ENCODE results near the gene SUMO3. TPM values are rescaled to one million over a fixed set of nuclear protein-coding genes. Genes with fewer than 3 reads are reported as not detected.

SUMO3 gene
- polyA plus RNA-seq, 1 donor, result 113 TPM

- no peak for DNase-seq
Observed at GRCh38 chr21:44761747-44762208, 56.1 kb downstream of the SUMO3 start.

GRCh38 chr21:44761011-44761729, 56.7 kb downstream of the SUMO3 start:
- no peak for DNase-seq

GRCh38 chr21:44760376-44760775, 57.5 kb downstream of the SUMO3 start:
- DNase-seq, result no peak

- DNase-seq, result no peak
Observed at GRCh38 chr21:44759628-44760285, 58.1 kb downstream of the SUMO3 start.

GRCh38 chr21:44758781-44759627, 58.9 kb downstream of the SUMO3 start:
- DNase-seq, result no peak

GRCh38 chr21:44758141-44758561, 59.7 kb downstream of the SUMO3 start:
- no peak for DNase-seq

- DNase-seq, result no peak
Observed at GRCh38 chr21:44757731-44758130, 60.1 kb downstream of the SUMO3 start.

GRCh38 chr21:44756423-44757185, 61.3 kb downstream of the SUMO3 start:
- no peak for DNase-seq

Other genes starting within 250 kb of the SUMO3 start
- gene KRTAP10-4, start 244.3 kb downstream of the SUMO3 start, polyA plus RNA-seq (ENCODE audit: insufficient read length), result not detected
- gene KRTAP10-5, start 237.5 kb downstream of the SUMO3 start, polyA plus RNA-seq (ENCODE audit: insufficient read length), result not detected
- gene KRTAP10-6, start 225.6 kb downstream of the SUMO3 start, polyA plus RNA-seq (ENCODE audit: insufficient read length), result not detected
- not detected for gene KRTAP10-7, start 217.5 kb downstream of the SUMO3 start, polyA plus RNA-seq (ENCODE audit: insufficient read length)
- gene KRTAP10-8, start 206.0 kb downstream of the SUMO3 start, polyA plus RNA-seq (ENCODE audit: insufficient read length), result not detected
- gene KRTAP10-9, start 191.0 kb downstream of the SUMO3 start, polyA plus RNA-seq (ENCODE audit: insufficient read length), result not detected
- gene KRTAP10-10, start 180.7 kb downstream of the SUMO3 start, polyA plus RNA-seq (ENCODE audit: insufficient read length), result not detected
- not detected for gene KRTAP10-11, start 171.6 kb downstream of the SUMO3 start, polyA plus RNA-seq (ENCODE audit: insufficient read length)
- not detected for gene KRTAP12-4, start 163.4 kb downstream of the SUMO3 start, polyA plus RNA-seq (ENCODE audit: insufficient read length)
- gene KRTAP12-3, start 160.1 kb downstream of the SUMO3 start, polyA plus RNA-seq (ENCODE audit: insufficient read length), result not detected
- not detected for gene KRTAP12-2, start 151.1 kb downstream of the SUMO3 start, polyA plus RNA-seq (ENCODE audit: insufficient read length)
- gene KRTAP12-1, start 135.9 kb downstream of the SUMO3 start, polyA plus RNA-seq (ENCODE audit: insufficient read length), result not detected
- not detected for gene KRTAP10-12, start 120.9 kb downstream of the SUMO3 start, polyA plus RNA-seq (ENCODE audit: insufficient read length)
- gene TSPEAR, start 106.5 kb downstream of the SUMO3 start, polyA plus RNA-seq (ENCODE audit: insufficient read length), result 0.96 TPM
- gene UBE2G2, start 16.2 kb downstream of the SUMO3 start, polyA plus RNA-seq (ENCODE audit: insufficient read length), result 140 TPM
- gene PTTG1IP, start 55.6 kb upstream of the SUMO3 start, polyA plus RNA-seq (ENCODE audit: insufficient read length), result 298 TPM
- gene ITGB2, start 102.8 kb upstream of the SUMO3 start, polyA plus RNA-seq (ENCODE audit: insufficient read length), result 11.8 TPM
- 11.2 TPM for gene SLX9, start 122.0 kb upstream of the SUMO3 start, polyA plus RNA-seq (ENCODE audit: insufficient read length)